ENCODE measurements around the gene NLGN2.

DNA sequence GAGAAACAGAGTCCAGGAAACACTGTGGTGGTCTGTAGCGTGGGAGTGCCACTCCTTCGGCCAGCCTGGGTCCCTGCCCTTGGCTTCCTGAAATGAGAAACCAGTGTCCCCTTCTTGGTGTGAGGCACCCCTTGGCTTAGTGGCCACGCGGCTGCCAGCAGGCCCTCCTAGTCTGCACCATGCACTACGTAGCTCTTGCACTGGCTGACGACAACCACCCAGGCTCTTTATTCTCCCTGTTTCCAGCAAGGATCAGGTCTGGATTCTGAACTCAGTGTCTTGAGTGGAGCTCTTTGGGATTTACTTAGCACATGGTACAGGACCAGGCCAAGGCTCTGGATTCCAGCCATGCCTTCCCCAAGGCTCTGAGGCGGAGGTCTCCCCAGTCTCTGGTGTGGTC is 19.9 kb downstream of the NLGN2 start:
- TF ChIP-seq, protein P1, sequence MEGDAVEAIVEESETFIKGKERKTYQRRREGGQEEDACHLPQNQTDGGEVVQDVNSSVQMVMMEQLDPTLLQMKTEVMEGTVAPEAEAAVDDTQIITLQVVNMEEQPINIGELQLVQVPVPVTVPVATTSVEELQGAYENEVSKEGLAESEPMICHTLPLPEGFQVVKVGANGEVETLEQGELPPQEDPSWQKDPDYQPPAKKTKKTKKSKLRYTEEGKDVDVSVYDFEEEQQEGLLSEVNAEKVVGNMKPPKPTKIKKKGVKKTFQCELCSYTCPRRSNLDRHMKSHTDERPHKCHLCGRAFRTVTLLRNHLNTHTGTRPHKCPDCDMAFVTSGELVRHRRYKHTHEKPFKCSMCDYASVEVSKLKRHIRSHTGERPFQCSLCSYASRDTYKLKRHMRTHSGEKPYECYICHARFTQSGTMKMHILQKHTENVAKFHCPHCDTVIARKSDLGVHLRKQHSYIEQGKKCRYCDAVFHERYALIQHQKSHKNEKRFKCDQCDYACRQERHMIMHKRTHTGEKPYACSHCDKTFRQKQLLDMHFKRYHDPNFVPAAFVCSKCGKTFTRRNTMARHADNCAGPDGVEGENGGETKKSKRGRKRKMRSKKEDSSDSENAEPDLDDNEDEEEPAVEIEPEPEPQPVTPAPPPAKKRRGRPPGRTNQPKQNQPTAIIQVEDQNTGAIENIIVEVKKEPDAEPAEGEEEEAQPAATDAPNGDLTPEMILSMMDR (IDR thresholded peaks at IDR 0.05), result no peak
- no peak for TF ChIP-seq POLR2A (IDR thresholded peaks at IDR 0.05)
